CD4-positive, alpha-beta T cell treated with Interleukin-2 at 100 ng/mL for 4 hours (primary cell): ENCODE data around the gene DACT1.
"Not testable (repeated sequence)": the region's sequence is repeated elsewhere in the genome, so short reads cannot be mapped to it uniquely, and the experiment has no call there.

Source experiments
- DNase-seq: peaks from one replicate; pipeline ENCODE4 v3.0.0-alpha.2; 2020; ENCODE audit warnings: low spot score

The DACT1 gene

GRCh38 chr14:58637391-58638230, at the start of gene DACT1:
TSS of gene DACT1 (plus strand) at chr14:58637962. CDS start at chr14:58638203, 241 bp downstream.
- peak; percentile 33 for DNase-seq

GRCh38 chr14:58588321-58588720, 49.4 kb upstream of the DACT1 start:
- DNase-seq: not testable (repeated sequence)

- no peak for DNase-seq
These were observed 43.8 kb upstream of the DACT1 start for GRCh38 chr14:58593977-58594376.

GRCh38 chr14:58597041-58597440, 40.7 kb upstream of the DACT1 start:
- no peak for DNase-seq

GRCh38 chr14:58598028-58598803, 39.5 kb upstream of the DACT1 start:
- peak; percentile 10 for DNase-seq

- DNase-seq: no peak
These were observed 38.8 kb upstream of the DACT1 start for GRCh38 chr14:58598804-58599525.

- no peak for DNase-seq
These were observed 38.1 kb upstream of the DACT1 start for GRCh38 chr14:58599707-58600106.

GRCh38 chr14:58605465-58605864, 32.3 kb upstream of the DACT1 start:
- no peak for DNase-seq

GRCh38 chr14:58607131-58607951, 30.4 kb upstream of the DACT1 start:
- no peak for DNase-seq

- DNase-seq: no peak
These were observed 29.8 kb upstream of the DACT1 start for GRCh38 chr14:58607952-58608317.

GRCh38 chr14:58617619-58618018, 20.1 kb upstream of the DACT1 start:
- DNase-seq: no peak

GRCh38 chr14:58620011-58620410, 17.8 kb upstream of the DACT1 start:
- DNase-seq: no peak

GRCh38 chr14:58625438-58625837, 12.3 kb upstream of the DACT1 start:
- DNase-seq: no peak

GRCh38 chr14:58626431-58626831, 11.3 kb upstream of the DACT1 start:
- no peak for DNase-seq

- no peak for DNase-seq
These were observed 9.4 kb upstream of the DACT1 start for GRCh38 chr14:58628406-58628805.

- no peak for DNase-seq
These were observed 8.5 kb upstream of the DACT1 start for GRCh38 chr14:58629281-58629680.

- DNase-seq: no peak
These were observed 6.0 kb upstream of the DACT1 start for GRCh38 chr14:58631732-58632131.

- no peak for DNase-seq
These were observed 3.9 kb upstream of the DACT1 start for GRCh38 chr14:58633831-58634230.

- DNase-seq: no peak
These were observed 3.2 kb upstream of the DACT1 start for GRCh38 chr14:58634406-58635090.

GRCh38 chr14:58635091-58635830, 2.5 kb upstream of the DACT1 start:
- no peak for DNase-seq
